ENCODE results near the gene DTX1.

DNA sequence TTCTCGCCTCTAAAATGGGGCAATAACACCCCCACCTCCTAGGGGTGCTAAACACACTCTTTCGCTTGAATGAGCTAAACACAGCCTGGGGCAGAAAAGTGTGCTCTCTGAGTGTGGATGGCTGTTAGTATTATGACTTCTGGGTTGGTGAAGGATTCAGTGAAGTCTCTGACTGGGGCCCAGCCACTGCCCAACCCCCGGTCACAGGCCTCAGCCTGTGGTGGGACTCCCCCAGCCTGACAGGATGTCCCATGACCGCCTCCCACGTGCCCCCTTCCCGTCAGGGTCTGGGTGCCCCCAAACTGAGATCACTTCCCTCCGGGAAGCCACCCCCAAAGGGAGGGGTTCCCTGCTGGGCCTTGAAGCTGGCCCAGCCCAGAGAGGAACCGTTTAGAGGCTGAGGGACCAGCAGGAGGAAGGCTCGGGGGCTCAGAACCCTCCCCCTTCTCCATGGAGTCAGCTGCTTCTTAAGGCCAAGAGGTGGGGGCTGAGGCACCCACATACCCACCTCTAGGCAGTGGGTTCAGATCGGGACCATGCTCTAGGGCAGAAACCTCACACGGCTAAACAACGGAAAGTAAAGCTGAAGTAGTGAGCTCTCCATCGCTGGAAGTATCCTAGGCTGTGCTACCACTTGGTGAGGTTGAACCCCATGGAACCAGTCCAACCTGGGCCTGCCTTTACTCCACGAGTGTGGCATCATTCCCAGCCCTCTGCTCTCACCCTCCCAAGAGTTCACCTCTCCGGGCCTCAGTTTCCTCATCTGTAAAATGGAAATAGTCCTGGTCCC, 13.8 kb downstream of the DTX1 start:
- TF ChIP-seq, protein P1, sequence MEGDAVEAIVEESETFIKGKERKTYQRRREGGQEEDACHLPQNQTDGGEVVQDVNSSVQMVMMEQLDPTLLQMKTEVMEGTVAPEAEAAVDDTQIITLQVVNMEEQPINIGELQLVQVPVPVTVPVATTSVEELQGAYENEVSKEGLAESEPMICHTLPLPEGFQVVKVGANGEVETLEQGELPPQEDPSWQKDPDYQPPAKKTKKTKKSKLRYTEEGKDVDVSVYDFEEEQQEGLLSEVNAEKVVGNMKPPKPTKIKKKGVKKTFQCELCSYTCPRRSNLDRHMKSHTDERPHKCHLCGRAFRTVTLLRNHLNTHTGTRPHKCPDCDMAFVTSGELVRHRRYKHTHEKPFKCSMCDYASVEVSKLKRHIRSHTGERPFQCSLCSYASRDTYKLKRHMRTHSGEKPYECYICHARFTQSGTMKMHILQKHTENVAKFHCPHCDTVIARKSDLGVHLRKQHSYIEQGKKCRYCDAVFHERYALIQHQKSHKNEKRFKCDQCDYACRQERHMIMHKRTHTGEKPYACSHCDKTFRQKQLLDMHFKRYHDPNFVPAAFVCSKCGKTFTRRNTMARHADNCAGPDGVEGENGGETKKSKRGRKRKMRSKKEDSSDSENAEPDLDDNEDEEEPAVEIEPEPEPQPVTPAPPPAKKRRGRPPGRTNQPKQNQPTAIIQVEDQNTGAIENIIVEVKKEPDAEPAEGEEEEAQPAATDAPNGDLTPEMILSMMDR (conservative IDR thresholded peaks at IDR 0.05; ENCODE audit: low read depth, low read length) = no peak
- no peak for TF ChIP-seq EZH2 (IDR thresholded peaks at IDR 0.05; ENCODE audit: borderline replicate concordance, low read depth, low read length, poor library complexity, severe bottlenecking)
